Stromal cell of bone marrow (primary cell): ENCODE results near the gene SSRP1.

Source experiments
- DNase-seq: peaks from one replicate; pipeline ENCODE4 v3.0.0-alpha.2; 2012; ENCODE audit warnings: low read depth

SSRP1 gene

GRCh38 chr11:57315491-57315890 is 20.2 kb downstream of the SSRP1 start:
- no peak for DNase-seq

DNA sequence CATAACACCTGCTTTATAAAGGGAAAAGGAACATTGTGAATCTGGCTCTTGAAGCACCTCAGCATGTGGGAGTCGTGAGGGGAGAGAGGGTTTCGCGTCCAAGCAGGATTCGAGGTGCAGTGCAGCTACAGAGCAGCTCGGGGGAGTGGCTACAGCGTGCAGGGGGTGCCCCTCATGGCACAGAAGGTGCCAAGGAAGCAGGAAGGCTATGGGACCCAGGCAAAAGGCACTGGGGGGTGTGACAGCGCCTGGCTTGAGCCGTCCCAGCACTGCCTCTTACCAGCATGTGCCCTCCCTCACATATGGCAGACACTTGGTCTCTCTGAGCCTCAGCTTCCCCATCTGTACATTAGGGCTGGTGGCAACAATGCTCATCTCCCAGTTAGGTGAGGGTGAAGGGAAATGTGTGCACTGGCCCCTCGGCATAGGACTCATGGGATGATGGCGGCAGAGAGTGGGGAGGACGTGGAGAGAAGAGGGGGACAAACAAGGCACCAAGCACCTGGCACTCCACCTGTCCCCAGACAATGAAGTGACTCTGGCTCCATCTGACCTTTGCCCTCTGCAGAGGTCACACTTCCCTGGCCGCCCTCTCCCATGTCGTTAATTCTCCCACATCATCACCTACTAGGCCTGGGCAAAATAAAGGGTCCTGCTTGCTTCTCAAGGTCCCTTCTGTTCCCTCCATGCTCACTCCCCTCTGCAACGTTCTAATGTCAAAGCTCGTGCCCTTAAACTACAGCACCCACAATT is 21.3 kb downstream of the SSRP1 start:
- no peak for DNase-seq

GRCh38 chr11:57313788-57314135 is 21.9 kb downstream of the SSRP1 start:
- DNase-seq = no peak

DNA sequence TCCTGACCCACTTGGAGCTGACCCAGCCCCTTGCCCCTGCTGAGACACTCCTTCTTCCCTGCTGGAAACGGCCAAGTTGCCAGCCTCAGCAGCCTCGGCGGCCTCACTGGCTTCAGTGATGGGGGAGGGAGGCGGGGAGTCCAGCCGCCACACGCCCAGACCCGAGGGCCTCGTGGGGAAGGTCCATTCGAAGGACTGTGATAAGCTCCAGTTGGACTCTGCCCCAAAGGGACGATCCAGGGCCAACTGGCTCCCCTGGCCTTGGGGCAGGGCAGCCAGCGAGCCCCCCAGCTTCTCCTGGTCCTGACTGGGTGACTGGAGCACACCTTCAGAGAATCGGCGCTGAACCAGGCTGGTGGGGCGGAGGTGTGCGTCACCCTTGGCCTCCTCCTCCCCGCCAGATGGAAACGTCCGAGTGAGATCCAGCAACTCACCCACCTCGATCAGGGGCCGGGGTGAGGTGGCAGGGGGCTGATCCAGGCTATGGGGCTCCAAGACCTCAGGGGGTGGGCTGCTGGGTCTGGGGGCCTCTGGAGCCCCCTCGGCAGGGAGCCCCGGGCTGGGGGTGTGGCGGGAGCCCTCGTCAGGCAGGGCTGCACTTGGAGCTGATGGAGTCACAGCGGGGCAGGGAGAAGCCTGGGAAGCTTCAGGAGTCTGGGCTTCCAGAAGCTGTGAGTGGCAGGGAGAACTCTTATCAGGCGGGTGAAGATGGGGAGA is 22.5 kb downstream of the SSRP1 start:
- no peak for DNase-seq

DNA sequence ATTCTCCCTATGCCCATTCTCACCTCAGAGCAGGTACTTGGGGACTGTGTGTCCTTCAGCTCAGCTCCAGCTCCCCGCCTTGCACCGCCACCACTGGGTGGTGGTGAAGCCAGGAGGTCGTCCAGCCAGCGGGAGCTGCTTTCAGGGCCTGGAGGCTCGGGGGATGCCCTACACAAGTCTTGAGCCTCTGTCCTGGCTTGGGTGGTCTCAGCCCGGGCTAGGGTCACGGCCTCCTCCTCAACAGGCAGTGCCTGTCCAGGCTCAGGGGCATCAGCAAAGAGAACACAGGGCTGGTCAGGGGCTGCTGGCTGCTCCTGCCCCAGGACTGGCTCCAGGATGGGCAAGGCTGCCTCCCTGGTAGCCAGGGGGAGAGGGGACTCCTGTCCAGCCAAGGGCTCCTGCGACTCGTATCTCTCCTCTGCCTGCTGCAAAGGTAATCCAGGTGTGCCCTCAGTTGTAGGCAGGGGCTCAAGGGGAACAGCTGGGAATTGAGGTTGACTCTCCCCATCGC is 23.1 kb downstream of the SSRP1 start:
- no peak for DNase-seq

- peak; percentile 95 for DNase-seq
These were observed 24.4 kb downstream of the SSRP1 start for GRCh38 chr11:57311109-57311936.

DNA sequence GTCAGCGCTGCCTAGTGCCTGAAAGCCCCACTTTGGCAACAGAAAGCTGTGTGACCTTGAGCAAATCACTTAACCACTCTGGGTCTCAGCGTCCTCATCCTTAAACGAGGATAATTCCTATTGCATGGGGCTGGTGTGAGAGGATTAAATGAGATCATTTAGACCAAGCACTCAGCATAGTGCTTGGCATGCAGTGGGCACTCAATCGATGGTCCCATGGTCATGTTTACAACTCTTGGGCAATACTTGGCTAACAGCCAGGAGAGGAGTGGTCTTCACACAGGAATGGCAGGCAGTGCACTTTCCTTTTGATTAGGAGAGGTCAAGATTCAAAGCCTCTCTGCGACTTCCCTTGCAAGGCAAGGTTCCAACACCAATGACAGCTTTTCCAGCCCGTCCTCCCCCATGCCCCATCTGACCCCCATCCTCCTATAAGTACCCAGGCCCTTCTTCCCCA is 25.0 kb downstream of the SSRP1 start:
- DNase-seq = no peak

GRCh38 chr11:57310091-57310490 is 25.6 kb downstream of the SSRP1 start:
- no peak for DNase-seq

DNA sequence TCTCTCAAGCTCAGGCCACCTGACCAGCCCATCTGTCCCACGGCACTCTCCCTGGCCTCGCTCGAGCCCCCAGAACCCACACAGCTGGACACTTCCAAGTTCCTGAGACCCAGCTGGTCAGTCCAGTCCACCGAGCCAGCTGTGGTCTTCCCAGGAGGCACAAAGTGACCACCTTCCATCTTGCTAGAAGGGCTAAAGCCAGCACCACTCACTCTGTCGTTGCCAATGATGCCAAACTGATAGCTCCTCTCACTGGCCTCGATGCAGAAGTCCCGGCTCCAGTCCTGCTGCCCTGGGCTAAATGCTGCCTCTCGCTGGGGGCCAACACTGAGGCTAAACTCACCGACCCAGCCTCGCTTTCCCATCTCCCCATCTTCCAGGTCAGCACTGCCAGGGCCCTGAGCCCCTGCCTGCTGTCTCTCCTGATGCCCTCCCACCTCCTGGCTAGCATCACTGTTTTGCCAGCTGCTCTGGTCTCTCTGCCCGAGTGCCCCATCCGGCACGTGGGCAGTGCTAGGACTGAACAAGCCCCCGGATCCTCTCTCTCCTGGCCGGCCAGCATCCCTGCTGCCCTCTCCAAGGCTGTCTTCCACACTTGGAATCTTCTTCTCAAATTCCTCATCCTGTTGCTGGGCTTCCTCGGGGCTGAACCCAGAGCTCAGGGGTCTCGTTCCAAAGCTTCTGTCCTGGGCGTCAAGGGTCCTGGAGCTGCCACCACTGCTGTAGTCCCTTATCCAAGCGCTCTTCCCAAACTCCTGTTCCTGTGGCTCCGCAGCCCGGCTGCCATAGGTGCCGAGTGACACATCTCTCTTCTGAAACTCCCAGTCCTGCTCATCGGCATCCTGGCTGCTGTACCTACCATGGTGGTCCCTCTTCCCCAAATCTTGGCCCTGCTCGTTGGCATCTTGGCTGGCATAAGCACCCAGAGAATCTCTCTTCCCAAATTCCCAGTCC is 26.3 kb downstream of the SSRP1 start:
- DNase-seq = no peak

- no peak for DNase-seq
These were observed 27.1 kb downstream of the SSRP1 start for GRCh38 chr11:57308426-57309060.

DNA sequence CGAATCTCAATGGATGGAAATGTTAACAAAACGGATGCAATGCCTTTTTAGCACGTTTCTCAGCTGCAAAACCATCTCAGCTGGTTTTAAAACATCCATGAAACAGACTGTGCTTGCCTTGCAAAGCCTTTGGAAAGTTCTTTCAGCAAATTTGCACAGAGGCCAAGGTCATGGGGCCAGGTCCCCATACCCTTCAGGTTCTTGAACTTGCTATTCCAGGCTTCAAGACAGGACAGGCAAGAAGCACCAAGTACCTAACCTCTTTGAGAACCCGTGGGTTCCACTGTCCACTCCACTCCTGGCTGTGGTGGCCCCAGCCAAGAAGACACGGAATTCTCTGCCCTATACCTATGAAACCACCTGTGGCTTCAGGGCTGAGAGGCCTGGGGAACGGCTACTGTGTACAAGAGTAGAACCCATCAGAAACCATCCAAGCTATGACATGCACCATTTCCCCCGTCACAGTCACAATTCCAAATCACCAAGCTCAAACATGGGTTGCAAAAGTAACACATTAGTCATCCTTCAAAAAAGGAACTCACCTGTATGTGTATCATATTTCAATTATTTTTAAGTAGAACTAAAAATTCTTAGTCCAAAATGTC is 27.9 kb downstream of the SSRP1 start:
- no peak for DNase-seq

GRCh38 chr11:57306940-57307565 is 28.6 kb downstream of the SSRP1 start:
- DNase-seq = no peak

GRCh38 chr11:57306161-57306876 is 29.4 kb downstream of the SSRP1 start:
- no peak for DNase-seq

DNA sequence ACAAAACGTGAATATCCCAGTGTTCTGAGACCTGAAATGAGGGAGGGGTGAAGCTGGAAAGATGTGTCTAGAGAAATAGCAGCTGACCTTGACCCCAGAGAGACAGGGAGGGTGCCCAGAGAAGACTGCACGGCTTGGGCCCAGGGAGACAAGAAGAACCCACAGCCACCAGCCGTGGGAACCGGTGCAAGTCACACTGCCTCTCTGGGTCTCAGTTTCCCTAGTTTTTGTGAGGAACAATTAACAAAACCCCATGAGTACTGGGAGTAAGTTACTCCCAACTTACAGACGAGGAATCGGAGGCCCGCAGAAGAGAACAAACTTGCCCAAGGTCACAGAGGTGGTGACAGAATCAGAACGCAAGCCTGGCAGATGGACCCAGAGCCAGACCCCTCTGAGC is 30.2 kb downstream of the SSRP1 start:
- DNase-seq = no peak

DNA sequence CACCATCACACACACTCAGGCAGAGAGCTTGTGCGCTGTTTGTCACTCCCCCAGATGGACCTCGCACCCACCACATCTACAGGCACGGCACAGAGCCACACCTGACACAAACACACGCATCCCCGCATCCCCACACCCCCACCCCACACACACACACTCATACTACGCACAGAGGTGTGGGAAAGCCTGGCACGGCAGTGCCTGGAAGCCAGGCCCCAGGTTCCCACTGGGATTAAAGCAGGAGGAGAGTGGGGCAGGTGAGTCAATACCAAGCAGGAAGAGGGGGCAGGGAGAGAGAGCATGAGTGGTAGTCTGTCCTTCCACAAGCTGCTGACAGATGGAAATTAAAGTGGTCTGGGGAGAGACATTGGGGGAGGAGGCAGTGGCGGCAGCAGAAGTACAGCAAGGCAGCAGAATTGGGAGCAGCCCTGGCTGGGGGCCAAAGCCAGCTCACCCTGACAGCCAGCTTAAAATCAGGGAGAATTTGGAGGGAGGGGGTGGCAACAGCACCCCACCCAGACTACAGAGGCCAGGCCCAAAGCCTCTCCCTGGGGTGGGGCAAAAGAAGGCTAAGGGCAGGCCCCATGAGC is 31.6 kb downstream of the SSRP1 start:
- no peak for DNase-seq

- no peak for DNase-seq
These were observed 32.3 kb downstream of the SSRP1 start for GRCh38 chr11:57303280-57303989.

GRCh38 chr11:57302489-57302888 is 33.2 kb downstream of the SSRP1 start:
- DNase-seq = no peak

- DNase-seq = no peak
These were observed 33.8 kb downstream of the SSRP1 start for GRCh38 chr11:57301711-57302423.
